HG02798 (cell line): ENCODE data around the gene CYSTM1.
A peak's percentile ranks its signal among the peaks of the same experiment; 100 is the strongest.

Experiments used
- ATAC-seq: cut with Tn5 transposase; IDR thresholded peaks from one replicate; pipeline ENCODE4 v1.9.1; 2021; ENCODE audit warnings: mild to moderate bottlenecking; ENCODE audit not compliant: unreplicated experiment, poor library complexity

The CYSTM1 gene

GRCh38 chr5:140202078-140202477 lies 27.1 kb downstream of the CYSTM1 start:
- no peak for ATAC-seq

GRCh38 chr5:140202610-140203009 lies 27.6 kb downstream of the CYSTM1 start:
- no peak for ATAC-seq

GRCh38 chr5:140205216-140205615 lies 30.2 kb downstream of the CYSTM1 start:
- no peak for ATAC-seq

GRCh38 chr5:140205952-140206351 lies 31.0 kb downstream of the CYSTM1 start:
- no peak for ATAC-seq

- peak; percentile 62 for ATAC-seq
These were observed 32.4 kb downstream of the CYSTM1 start for GRCh38 chr5:140207250-140207964.

GRCh38 chr5:140208065-140208464 lies 33.1 kb downstream of the CYSTM1 start:
- no peak for ATAC-seq

GRCh38 chr5:140213370-140213983 lies 38.5 kb downstream of the CYSTM1 start:
- peak; percentile 50 for ATAC-seq

GRCh38 chr5:140214831-140215230 lies 39.8 kb downstream of the CYSTM1 start:
- ATAC-seq, result no peak

- ATAC-seq, result no peak
These were observed 40.3 kb downstream of the CYSTM1 start for GRCh38 chr5:140215276-140215675.

GRCh38 chr5:140216478-140217074 lies 41.6 kb downstream of the CYSTM1 start:
- no peak for ATAC-seq

GRCh38 chr5:140217299-140218026 lies 42.5 kb downstream of the CYSTM1 start:
- no peak for ATAC-seq

GRCh38 chr5:140219068-140219991 lies 44.3 kb downstream of the CYSTM1 start:
- no peak for ATAC-seq

GRCh38 chr5:140220032-140220697 lies 45.2 kb downstream of the CYSTM1 start:
- ATAC-seq, result no peak

GRCh38 chr5:140220698-140221064 lies 45.7 kb downstream of the CYSTM1 start:
- ATAC-seq, result no peak

GRCh38 chr5:140221697-140222223 lies 46.8 kb downstream of the CYSTM1 start:
- no peak for ATAC-seq

GRCh38 chr5:140222416-140222815 lies 47.4 kb downstream of the CYSTM1 start:
- no peak for ATAC-seq

- no peak for ATAC-seq
These were observed 48.6 kb downstream of the CYSTM1 start for GRCh38 chr5:140223567-140223966.

- ATAC-seq, result no peak
These were observed 49.7 kb downstream of the CYSTM1 start for GRCh38 chr5:140224658-140225057.

- no peak for ATAC-seq
These were observed 50.4 kb downstream of the CYSTM1 start for GRCh38 chr5:140225396-140225795.
